HL-60/S4 (cell line): ENCODE results near the gene ABCB9.

Source experiments
- in situ Hi-C: fragments of 300-500 bp; cut with MboI; formaldehyde crosslinking; loops from 2 replicates; pipeline ENCODE4 v1.14.3; 2022; ENCODE audit warnings: low sequenced_read_pairs

The ABCB9 gene

DNA sequence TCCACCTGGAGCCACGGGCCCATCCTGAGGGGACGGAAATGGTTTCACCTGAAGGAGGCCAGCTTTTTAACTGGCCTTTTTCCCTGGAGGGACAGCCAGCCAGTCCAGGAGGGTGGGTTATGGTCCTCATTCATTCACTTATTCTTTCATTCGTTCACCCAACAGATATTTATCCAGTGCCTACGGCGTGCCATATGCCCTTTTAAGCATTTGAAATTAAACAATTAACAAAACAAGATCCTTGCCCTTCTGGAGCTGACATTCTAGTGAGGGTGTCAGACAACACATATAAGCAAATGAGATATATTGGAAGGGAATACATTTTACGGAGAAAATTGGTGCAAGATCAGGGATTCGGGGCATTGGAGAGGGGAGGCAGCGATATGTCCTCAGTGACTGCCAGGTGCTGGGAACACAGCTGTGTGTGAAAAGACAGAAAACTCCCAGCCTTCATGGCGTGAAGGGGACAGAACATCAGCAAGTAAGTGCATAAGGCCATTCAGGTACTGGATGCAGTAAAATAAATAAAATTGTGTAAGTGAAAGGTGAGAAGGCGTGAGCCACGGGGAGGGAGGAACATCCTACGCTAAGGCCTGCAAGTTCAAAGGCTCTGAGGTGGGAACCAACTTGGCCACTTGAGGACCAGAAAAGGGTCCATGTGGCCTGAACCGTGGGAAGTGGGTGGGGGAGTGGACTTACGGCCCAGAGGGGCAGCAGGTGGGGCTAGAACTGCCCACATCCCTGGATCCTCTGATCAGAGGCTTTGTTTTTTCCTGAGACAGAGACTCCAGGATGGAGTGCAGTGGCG is 684 bp upstream of the ABCB9 start:
- in situ Hi-C loops, result no loop called here

DNA sequence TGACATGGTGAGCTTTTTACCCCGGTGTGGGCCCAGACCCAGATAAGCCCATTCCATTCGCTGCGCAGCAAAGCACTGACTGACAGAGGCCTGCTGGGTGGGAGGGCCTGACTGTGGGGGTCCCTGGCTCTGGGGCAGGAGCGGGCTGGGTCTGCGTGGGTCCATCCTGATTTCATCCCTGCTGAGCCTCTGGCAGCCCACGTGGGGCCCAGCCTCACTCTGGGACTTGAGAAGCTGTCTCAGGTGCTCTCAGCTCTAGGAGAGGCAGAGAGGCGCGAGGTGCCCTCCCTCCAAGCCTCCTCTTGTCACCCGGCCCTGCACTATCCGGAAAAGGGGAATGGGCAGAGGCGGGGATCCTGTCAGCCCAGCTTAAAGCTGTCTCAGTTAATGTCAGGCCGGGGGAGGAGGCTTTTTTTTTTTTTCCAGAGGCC is 927 bp downstream of the ABCB9 start:
- in situ Hi-C loops, result no loop called here

DNA sequence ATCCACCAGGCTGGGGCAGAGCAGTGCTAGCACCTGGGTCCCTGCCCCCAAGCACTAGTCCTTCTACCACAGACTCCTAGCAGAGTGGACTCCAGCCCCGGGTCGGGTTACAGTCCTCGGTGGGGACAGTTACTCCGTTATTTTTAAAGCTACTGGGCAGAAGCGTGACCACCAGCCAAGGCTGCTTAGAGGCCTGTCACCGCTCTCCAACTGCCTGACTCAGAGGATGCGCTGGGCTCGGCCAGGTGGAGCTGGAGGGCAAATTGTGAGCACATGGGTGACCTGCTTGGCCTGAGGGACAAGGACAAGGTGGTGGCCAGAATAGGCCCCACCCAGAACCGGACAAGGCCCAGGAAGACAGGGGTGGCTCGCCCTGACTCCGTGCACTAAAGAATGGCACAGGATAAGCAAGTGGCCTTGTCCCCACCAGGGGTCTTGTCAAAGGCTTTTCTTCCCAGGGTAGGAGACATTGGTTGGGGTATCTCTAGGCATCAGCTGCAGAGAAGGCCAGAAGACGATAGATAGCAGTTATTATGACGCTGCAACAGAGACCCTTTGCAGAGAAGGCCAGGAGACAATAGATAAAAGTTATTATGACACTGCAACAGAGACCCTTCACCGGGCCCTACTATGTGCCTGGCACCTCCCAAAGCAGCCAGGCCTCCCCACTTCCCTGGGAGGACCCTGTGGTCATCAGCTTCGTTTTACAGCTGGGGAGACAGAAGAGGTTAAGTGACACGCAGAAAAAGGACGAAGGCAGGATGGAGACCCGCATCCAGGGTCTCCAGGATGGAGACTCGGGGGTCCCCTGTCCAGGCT is 1.6 kb downstream of the ABCB9 start:
- in situ Hi-C loops, result no loop called here

DNA sequence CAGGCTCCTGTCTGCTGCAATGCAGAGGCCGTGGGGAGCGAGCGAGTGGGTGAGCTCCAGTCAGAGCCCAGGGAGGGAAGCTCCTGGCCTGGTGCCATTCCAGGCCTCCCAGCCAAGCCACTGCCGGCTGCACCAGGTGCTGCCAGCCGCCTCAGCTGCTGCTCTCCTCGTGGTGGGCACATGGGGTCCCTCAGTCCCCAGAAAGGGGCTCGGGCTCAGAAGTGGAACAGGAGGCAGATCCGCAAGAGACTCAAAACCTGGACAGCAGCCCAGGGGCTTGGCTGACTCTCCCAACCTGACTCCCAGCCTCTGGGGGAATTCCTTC is 2.4 kb downstream of the ABCB9 start:
- in situ Hi-C loops, result no loop called here

DNA sequence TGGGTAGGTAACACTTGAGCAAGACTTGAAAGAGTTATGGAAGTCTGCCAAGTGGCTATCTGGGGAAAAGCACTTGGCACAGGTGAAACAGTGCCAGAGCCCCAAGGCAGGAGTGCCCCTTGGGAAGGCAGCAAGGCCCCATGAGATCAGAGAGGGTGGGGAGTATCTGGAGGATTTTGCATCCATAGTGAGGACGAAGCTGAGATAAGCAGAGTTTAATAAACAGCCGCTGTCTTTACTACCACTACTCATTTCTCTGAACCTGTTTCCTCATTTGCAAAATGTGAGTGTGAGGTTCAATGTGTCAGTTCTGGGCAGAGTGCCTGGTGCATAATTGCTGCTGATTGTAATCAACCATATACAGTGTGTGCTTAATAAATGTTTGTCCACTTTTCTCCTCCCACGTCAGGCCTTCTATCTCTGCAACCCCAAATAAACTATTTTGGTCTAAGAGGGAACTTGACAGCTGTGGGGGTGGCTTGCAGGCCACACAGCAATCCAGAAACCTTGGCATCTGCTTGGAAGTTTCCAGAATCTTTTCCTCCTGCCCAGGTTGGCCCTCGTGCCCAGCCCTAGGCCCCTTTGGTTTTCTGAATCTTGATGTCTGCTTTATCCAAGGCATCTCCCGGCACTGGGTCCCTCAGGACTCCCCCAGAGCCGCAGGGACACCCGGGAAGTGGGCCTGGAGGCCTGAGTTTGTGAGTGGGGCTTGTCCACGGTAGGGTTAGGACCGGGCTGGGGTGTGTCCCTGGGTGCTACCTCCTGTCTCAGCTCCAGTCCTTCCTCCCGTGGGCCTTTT is 4.5 kb downstream of the ABCB9 start:
- in situ Hi-C loops, result no loop called here

DNA sequence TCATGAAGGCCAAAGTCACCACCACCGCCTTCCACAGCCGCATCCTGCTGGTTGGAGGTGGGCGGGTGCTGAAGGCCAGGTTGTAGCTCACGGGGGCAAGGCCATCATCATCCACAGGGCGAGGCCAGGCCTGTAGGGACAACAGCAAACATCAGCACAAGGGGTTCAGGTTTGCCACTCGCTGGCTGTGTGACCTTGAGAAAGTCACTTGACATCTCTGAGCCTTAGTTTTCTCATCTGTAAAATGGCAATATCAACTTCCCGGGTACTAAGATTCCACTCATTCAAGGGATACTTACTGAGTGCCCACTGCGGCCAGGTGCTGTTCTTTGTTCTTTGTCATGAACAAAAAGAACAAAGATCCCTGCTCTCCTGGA is 6.1 kb downstream of the ABCB9 start:
- in situ Hi-C loops, result no loop called here

DNA sequence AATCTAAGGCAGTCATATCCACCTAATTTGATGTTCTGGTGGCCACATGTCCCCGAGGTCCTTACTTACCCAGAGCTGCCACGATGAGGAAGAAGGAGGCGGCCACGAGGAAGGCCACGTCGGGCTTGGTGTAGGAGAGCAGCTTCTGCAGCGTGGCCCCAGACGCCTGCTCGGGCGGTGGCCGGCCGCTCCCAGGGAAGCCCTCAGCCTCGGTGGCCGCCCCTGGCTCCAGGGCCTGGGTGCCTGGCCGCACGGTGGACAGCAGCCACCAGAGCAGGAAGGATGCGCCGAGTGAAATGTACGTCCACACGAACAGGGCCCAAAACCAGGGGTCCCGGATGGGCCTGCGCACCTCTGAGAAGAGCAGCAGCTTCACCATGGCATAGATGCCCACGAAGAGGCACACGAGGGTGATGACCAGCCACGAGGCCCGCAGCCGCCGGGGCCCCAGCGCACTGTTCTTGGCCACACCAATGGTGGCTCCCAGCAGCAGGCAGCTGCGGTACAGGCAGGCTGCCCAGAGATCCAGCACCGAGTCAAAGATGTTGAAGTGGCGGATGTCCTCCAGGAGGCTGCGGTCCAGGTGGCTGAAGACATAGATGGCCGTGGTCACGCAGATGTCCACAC is 6.6 kb downstream of the ABCB9 start:
- in situ Hi-C loops, result loop anchor here (10.0 kb wide), 2 partner anchors 105 to 165 kb away; no protein-coding TSS in a partner anchor

DNA sequence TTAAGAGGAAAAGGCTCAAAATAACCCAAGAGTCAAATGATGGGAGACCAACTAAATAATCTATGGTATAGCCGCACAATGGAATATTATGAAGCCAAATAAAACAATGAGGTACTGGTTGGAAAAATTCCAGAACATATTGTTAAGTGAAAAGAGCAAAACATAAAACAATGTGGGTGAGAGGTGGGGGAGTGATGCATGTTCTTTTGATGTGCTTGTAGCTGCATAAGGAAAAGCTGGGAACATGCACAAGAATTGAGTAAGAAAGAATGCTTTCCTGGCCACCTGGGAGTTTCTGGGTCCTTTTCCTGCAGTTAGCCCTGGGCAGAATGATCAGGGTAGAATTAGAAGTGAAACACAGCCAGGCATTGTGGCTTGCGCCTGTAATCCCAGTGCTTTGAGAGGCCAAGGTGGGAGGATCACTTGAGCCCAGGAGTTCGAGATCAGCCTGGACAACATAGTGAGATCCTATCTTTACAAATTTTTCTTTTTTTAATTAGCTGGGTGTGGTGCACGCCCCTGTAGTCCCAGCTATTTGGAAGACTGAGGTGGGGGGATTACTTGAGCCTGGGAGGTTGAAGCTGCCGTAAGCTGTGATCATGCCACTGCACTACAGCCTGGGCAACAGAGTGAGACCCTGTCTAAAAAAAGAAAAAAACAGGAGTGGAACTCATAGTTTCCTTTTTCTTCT is 7.9 kb downstream of the ABCB9 start:
- in situ Hi-C loops, result loop anchor here (10.0 kb wide), 2 partner anchors 104 to 164 kb away; no protein-coding TSS in a partner anchor

DNA sequence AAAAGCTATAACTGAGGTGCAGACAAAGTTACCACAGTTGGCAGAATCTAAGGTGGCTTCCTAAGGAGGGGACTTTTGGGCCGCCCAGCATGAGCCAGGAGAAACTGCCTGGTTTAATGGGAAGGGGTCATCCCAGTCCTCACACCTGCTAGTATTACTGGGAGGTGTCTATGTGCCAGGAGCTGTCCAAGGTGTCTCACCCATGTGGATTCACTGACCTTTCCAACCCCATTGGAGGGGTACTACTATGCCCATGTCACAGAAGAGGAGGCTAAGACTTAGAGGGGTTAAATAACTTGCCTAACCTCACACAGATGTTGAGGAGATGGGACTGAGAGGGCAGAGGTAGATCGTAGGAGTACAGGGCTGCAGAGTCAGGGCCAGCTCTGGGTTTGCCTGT is 10.2 kb downstream of the ABCB9 start:
- in situ Hi-C loops, result loop anchor here (10.0 kb wide), 2 partner anchors 101 to 161 kb away; no protein-coding TSS in a partner anchor

DNA sequence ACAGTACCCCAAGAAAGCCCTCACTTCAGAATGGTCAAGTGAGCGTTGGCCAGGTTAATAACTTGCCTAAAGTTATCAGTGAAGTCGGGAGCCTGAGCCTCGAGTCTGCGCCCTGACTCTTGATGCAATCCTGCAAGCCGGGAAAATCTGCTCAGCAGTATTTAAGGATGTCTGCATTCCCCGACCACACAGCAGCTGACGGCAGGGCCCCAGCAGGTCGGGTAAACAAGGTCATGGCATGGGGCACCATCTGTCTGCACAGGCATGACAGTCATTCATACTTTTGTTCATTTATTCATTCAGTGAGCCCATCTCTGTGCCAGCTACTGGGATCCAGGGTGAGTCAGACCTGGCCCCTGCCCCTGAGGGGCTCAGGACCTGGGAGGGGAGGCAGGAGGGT is 11.1 kb downstream of the ABCB9 start:
- in situ Hi-C loops, result loop anchor here (10.0 kb wide), 2 partner anchors 100 to 160 kb away; no protein-coding TSS in a partner anchor

DNA sequence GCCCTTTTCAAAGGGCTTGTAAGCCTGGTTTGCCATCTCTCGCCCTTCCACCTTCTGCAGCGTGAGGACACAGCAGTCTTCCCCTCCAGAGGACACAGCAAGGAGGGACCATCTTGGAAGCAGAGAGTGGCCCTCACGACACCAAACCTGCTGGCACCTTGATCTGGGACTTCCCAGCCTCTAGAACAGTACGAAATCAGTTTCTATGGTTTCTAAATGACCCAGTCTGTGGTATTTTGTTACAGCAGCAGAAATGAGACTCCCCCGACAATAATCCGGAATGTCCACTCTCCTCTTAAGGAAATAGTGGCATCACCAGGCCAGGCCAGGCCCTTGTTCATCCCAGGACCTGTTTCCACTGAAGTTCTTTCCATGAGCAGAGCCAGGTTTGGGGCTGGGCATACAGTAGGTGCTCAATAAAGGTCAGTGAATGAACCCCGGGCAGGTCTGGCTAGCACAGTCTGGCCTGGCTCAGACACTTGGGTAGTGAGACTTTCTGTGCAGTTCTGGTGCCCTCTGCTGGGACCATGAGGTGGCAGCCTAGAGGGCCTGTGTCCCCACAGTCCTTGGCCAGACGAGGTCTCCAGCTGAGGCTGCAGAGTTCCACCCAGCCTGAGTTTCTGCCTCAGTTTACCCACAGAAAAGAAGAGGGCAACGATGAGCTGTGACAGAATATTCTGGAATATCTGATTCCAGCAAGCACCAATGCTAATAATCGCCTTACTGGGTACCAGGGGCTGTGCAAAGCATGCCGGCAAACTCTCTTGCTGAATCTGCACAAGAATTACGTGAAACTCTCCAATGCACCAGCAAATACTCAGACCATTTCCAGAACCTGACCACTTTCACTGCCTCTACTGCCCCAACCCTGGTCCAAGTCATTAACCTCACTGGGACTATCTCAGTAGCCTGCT is 14.0 kb downstream of the ABCB9 start:
- in situ Hi-C loops, result loop anchor here (10.0 kb wide), 2 partner anchors 97 to 157 kb away; no protein-coding TSS in a partner anchor

DNA sequence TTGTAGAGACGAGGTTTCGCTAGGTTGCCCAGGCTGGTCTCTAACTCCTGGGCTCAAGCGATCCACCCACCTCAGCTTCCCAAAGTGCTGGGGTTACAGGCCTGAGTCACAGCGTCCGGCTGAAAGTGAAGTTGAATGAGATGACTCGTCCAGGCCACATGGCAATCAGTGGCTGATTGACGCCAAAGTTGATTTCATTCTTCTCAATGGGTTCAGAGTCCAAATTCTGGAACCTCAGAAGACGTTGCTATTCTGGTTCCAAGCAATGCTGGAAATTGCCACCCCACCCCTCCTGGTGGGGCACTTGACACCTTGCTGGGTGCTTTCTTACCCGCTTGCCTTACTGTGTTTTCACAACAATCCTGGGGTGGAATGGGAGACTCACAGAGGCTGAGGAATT is 14.9 kb downstream of the ABCB9 start:
- in situ Hi-C loops, result loop anchor here (10.0 kb wide), 2 partner anchors 97 to 157 kb away; no protein-coding TSS in a partner anchor

DNA sequence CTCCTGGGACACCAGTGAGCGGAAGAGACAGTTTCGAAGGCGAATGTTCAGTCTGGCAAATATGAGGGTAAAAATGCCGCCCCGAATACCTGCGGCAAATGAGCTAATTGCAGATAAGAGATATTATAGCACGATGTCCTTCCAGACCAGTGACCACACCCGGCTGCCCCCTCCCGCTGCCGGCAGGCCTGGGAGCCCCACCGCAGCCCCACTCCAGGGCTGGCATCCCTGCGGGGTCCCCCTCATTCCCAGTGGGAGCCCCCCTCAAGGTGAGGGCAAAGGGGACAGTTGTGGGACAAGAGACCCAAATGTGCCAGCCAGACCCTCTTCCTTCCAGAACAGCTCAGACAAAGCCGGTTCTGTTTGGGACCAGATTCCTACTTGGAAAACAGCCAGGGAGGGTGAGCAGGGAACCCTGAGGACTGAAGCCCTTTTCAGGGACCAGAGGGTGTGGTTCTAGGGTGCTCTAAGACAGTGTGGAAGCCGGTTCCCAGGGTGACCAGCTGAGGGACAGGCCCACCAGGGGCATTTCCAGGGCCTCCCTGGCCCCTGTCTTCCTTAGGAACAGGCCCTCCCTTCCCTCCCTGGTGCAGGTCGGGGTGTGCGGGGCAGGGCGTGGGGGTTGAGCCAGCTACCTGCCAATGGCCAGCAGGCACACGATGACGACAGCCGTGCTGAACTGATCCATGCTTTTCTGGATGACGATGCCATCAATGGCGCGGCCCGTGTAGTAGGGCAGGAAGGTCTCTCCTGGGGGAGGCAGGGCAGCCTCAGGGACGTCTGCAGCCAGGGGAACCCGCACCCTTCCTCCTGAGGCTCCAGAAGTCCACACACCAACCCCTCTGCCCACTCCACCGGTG is 16.2 kb downstream of the ABCB9 start:
- in situ Hi-C loops, result loop anchor here (10.0 kb wide), 2 partner anchors 95 to 155 kb away; no protein-coding TSS in a partner anchor

DNA sequence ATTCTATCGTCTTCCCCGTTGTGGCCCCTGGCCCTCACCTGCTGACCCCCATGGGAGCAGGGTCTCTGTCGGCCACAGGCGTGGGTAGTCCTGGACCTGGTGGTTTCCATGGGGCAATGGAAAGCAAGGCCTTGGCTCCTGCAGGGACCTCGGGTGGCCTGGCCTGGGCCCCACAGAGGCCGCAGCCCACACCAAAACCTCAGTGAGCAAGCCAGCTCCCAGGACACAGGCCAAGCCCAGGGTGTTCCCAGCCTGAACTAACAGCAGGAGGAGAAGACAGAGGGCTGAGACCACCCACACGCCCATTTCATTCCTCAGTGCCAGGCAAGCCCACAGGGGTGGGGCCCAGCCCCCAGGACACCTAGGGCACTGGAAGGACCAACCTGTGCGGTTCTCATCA is 16.9 kb downstream of the ABCB9 start:
- in situ Hi-C loops, result no loop called here

DNA sequence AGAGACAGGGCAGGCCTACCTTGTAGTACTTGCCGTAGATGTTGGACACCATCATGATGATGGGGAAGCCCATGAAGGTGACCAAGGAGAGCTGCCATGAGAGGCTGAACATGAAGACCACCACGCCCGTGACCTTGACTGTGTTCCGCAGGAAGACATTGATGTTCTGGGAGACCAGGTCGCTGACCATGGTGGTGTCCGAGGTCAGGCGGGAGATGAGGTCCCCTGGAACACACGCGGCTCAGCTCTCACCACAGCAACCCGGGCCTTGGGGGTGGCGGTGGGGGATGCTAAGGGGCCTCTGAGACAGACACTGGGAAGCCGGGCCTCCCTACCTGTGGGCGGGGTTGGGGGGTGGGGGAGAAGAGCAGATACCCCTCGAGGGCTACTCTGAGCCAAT is 17.7 kb downstream of the ABCB9 start:
- in situ Hi-C loops, result no loop called here

DNA sequence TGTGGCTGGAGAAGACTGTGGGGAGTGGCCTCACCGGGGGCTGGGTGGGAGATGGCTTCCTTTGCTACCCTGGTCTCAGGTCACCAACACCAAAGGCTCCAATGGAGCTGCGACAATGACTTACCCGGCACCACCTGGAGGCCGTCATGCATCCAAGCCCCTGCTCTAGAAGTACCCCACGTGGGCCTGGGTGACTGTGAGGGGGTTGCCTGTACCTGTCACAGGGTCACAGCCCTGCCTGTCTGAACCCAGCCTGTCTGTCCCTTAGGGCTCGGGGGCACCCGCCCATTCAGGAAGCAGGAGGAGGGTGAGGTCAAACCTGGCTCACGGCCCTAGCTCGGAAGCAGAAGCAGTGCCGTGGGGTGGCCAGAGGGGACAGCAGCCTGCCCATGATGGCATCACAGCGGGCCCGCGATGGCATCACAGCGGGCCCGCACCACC is 18.9 kb downstream of the ABCB9 start:
- in situ Hi-C loops, result no loop called here

DNA sequence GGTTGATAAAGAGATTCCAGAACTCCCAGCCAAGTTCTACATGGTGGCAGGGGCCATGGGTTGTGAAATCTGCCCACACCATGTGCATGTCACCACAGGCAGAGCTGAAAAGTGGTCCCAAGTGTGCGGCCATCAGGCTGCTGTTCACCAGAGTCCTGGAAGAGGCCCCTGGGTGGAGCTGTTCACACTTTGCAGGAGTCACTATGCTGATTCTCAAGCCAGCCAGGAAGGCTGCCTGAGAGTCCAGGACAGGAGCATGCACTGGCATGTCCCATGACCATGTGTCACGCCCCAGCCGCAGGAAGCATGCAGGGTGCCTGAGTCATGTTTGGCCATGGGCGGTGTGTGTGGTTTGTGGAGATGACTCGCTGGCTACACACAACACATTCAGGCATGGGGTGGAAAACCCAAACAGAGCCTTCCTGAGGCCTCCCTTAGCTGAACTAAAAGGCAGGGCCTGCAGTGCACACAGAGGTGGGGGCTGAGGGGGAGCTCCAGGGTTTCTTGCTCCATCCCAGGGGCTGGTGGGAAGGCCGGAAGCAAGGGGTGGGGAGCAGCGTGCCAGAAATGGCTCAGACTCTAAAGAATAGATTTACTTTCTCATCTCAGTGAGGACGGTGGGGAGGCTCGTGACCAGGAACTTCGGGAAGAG is 19.4 kb downstream of the ABCB9 start:
- in situ Hi-C loops, result no loop called here
